GM12891 (cell line): ENCODE measurements around the gene B3GNT8.

Source experiments
- POLR2A ChIP-seq: IDR thresholded peaks from 2 replicates; pipeline ENCODE4 v1.6.1; 2011; ENCODE audit warnings: low read depth, low read length, control low read depth
- POLR2AphosphoS5 ChIP-seq: IDR thresholded peaks from 2 replicates; pipeline ENCODE4 v1.6.1; 2011; ENCODE audit warnings: low read depth, low read length, control low read depth
- POU2F2 ChIP-seq: IDR thresholded peaks from 2 replicates; pipeline ENCODE4 v1.6.1; 2011; ENCODE audit warnings: low read depth, mild to moderate bottlenecking, control low read depth, low read length, moderate library complexity

GRCh38 chr19:41422955-41423354 lies 4.2 kb downstream of the B3GNT8 start:
- TF ChIP-seq POLR2AphosphoS5 (no peak), POU2F2 (no peak), POLR2A (no peak)
